Urothelium cell line (cell line): ENCODE measurements around the gene CNOT11.

Source experiments
- DNase-seq: peaks from one replicate; pipeline ENCODE4 v3.0.0; 2011; ENCODE audit warnings: low spot score, mixed read lengths
- FAIRE-seq: peaks from 2 replicates; lab custom pipeline; 2011; peaks lifted over from hg19 to GRCh38; lab: Jason Lieb, UNC

CNOT11 gene

GRCh38 chr2:101274142-101274541 lies 21.5 kb downstream of the CNOT11 start:
- FAIRE-seq (no peak), DNase-seq (no peak)

- no peak for DNase-seq
- FAIRE-seq = no peak
Observed at GRCh38 chr2:101277111-101277510, 24.4 kb downstream of the CNOT11 start.

GRCh38 chr2:101278925-101279324 lies 26.2 kb downstream of the CNOT11 start:
- DNase-seq (no peak), FAIRE-seq (no peak)

- no peak for FAIRE-seq
- no peak for DNase-seq
Observed at GRCh38 chr2:101281482-101281881, 28.8 kb downstream of the CNOT11 start.

- FAIRE-seq (no peak), DNase-seq (no peak)
Observed at GRCh38 chr2:101282980-101283379, 30.3 kb downstream of the CNOT11 start.

GRCh38 chr2:101286684-101287083 lies 34.0 kb downstream of the CNOT11 start:
- FAIRE-seq (no peak), DNase-seq (no peak)

- no peak for FAIRE-seq
Observed at GRCh38 chr2:101287303-101287702, 34.6 kb downstream of the CNOT11 start.

GRCh38 chr2:101290711-101291110 lies 38.0 kb downstream of the CNOT11 start:
- FAIRE-seq (no peak), DNase-seq (no peak)

More at GRCh38 chr2:101287303-101287702, 34.6 kb downstream of the CNOT11 start:
- no peak for DNase-seq

GRCh38 chr2:101291973-101292372 lies 39.3 kb downstream of the CNOT11 start:
- DNase-seq (no peak), FAIRE-seq (no peak)

GRCh38 chr2:101293544-101293943 lies 40.9 kb downstream of the CNOT11 start:
- FAIRE-seq (no peak), DNase-seq (no peak)

- no peak for DNase-seq
- FAIRE-seq = no peak
Observed at GRCh38 chr2:101294861-101295260, 42.2 kb downstream of the CNOT11 start.

- no peak for FAIRE-seq
- DNase-seq = no peak
Observed at GRCh38 chr2:101295895-101296294, 43.2 kb downstream of the CNOT11 start.

GRCh38 chr2:101296371-101296770 lies 43.7 kb downstream of the CNOT11 start:
- FAIRE-seq = no peak
- no peak for DNase-seq

GRCh38 chr2:101297383-101297782 lies 44.7 kb downstream of the CNOT11 start:
- DNase-seq = no peak
- no peak for FAIRE-seq

- FAIRE-seq (no peak), DNase-seq (no peak)
Observed at GRCh38 chr2:101299604-101300003, 46.9 kb downstream of the CNOT11 start.

- DNase-seq (no peak), FAIRE-seq (no peak)
Observed at GRCh38 chr2:101300164-101300563, 47.5 kb downstream of the CNOT11 start.

GRCh38 chr2:101300836-101301235 lies 48.1 kb downstream of the CNOT11 start:
- DNase-seq (no peak), FAIRE-seq (no peak)

GRCh38 chr2:101302016-101302415 lies 49.3 kb downstream of the CNOT11 start:
- FAIRE-seq = no peak
- no peak for DNase-seq

GRCh38 chr2:101303688-101304087 lies 51.0 kb downstream of the CNOT11 start:
- no peak for DNase-seq
- FAIRE-seq = no peak

GRCh38 chr2:101305035-101305434 lies 52.3 kb downstream of the CNOT11 start:
- no peak for FAIRE-seq
- DNase-seq = no peak

GRCh38 chr2:101305492-101306078 lies 52.9 kb downstream of the CNOT11 start:
- DNase-seq = peak; percentile 58
- FAIRE-seq = no peak

- no peak for DNase-seq
- no peak for FAIRE-seq
Observed at GRCh38 chr2:101306410-101306809, 53.7 kb downstream of the CNOT11 start.

GRCh38 chr2:101307503-101307902 lies 54.8 kb downstream of the CNOT11 start:
- FAIRE-seq = no peak
- no peak for DNase-seq
